HG03521 (cell line): ENCODE measurements around the gene OR10H1.
"Not testable (repeated sequence)": the region's sequence is repeated elsewhere in the genome, so short reads cannot be mapped to it uniquely, and the experiment has no call there.

Experiments used
- ATAC-seq: cut with Tn5 transposase; IDR thresholded peaks from one replicate; pipeline ENCODE4 v1.9.1; 2021; ENCODE audit warnings: mild to moderate bottlenecking, moderate library complexity; ENCODE audit not compliant: unreplicated experiment

OR10H1 gene

DNA sequence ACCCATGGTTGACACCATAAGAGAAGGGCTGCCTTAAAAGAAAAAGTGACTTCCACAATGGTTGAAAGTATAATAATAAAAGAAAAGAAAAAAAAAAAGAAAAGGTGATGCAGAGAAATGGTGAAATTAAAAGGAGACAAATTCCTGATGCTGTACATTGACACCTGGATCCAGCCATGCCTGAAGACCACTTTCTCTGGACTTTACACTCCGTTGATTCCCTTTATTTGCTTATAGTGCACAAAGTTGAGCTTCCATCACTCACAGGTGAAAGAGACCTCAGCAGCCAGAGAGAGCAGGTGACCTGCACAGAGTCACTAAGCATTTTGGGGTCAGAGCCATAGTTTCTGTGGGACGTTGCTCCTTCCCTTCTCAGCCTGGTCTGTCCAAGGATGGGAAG lies 40.2 kb downstream of the OR10H1 start:
- no peak for ATAC-seq

DNA sequence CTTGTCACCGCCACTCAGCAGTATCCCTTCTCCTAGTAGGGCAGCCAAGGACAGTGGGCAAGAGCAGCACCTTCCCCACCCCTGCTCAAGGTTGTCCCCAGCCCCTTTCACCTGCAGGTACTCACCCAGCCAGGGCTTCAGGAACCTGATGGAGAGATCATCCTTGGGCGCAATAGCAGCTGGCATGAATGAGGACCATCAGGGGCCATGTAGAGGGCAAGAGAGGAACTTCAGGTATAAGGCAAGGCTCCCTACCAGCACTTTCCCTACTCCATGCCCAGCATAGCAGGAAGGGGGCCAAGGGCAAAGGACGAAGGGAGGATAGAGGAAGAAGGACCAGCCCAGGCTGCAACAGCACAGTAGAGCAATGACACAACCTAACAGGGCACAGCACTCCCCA lies 41.3 kb downstream of the OR10H1 start:
- not testable (repeated sequence) for ATAC-seq

DNA sequence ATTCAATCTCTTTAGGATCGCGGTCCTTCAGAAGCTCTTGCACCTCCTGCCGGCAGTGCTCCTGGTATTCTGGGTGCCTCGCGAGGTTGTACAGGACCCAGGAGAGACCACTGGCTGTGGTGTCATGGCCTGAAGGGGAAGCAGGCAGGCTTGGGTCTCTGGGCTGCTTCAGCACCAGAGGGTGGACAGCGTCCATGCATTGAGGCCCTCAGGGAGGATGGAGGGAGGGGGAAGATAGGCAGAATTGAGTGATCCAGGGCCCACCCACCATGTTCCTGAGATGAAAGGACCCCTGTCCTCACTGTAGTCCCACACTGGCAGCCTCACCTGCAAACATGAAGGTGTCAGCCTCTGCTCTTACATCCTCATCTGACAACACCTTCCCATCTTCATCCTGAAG lies 45.9 kb downstream of the OR10H1 start:
- ATAC-seq: no peak

DNA sequence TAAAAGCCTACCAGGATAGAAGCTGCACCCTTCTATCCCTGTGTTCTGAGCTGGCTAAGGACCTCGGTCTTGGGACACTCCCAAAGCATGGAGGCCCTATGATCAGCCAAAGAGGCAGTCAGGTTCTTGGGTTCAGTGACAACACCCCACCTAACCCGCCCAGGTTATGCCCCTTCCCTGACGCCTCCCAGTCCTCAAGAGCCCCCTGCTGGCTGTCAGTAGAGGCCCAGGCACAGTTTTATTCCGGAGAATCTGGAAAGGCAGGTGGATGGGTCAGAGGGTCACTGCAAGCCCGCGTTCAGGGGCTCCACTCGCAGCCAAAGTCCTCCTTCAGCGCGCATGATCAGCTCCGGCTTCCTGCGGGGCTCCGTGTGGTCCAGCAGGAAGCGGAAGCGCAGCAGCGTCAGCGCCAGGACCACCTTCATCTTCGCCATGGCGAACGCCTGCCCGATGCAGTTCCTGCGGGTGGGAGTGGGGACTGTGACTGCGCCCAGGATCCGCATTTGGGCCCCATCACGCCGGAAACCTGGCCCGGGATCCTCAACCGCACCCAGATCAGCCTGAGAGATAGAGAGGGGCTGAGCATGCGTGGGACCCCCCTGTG lies 55.4 kb downstream of the OR10H1 start:
- no peak for ATAC-seq

DNA sequence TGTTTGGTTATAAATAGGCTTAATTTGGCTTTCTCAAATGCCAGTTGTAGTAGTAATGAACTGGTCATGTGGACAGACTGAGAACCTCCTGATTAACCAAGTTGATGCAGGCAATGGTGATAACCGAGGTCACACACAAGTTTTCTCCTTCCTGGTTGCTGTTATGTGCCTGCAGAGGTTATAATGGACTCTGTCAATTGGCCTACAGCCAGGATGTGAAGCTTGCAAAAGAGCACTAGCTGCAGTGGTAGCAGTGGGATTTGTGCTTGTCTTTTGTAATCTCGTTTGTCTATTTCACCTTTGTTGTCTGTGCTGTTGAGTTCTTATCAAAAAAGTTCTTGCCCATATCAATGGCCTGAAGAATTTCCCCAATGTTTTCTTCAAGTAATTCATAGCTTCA lies 57.1 kb downstream of the OR10H1 start:
- no peak for ATAC-seq
